HL-60 (cell line): ENCODE data around the gene APBB2.

ENCODE experiments used
- CTCF ChIP-seq: IDR thresholded peaks from one replicate; pipeline ENCODE4 v1.5.1; 2011; ENCODE audit warnings: low read length, control low read depth, inconsistent platforms; ENCODE audit not compliant: insufficient read depth
- GABPA ChIP-seq: IDR thresholded peaks from 2 replicates; pipeline ENCODE4 v1.6.1; 2012; ENCODE audit warnings: low read depth
- POLR2AphosphoS5 ChIP-seq: IDR thresholded peaks from 2 replicates; pipeline ENCODE4 v1.6.1; 2012; ENCODE audit warnings: low read depth
- TF ChIP-seq, protein P1 (sequence below): IDR thresholded peaks from 2 replicates; pipeline ENCODE4 v1.6.1; 2012; ENCODE audit warnings: low read depth; ENCODE audit not compliant: insufficient replicate concordance

GRCh38 chr4:41024556-41025491 is 189.5 kb downstream of the APBB2 start:
- no peak for TF ChIP-seq CTCF
- TF ChIP-seq POLR2AphosphoS5, result no peak
- no peak for TF ChIP-seq GABPA
- TF ChIP-seq, protein P1, sequence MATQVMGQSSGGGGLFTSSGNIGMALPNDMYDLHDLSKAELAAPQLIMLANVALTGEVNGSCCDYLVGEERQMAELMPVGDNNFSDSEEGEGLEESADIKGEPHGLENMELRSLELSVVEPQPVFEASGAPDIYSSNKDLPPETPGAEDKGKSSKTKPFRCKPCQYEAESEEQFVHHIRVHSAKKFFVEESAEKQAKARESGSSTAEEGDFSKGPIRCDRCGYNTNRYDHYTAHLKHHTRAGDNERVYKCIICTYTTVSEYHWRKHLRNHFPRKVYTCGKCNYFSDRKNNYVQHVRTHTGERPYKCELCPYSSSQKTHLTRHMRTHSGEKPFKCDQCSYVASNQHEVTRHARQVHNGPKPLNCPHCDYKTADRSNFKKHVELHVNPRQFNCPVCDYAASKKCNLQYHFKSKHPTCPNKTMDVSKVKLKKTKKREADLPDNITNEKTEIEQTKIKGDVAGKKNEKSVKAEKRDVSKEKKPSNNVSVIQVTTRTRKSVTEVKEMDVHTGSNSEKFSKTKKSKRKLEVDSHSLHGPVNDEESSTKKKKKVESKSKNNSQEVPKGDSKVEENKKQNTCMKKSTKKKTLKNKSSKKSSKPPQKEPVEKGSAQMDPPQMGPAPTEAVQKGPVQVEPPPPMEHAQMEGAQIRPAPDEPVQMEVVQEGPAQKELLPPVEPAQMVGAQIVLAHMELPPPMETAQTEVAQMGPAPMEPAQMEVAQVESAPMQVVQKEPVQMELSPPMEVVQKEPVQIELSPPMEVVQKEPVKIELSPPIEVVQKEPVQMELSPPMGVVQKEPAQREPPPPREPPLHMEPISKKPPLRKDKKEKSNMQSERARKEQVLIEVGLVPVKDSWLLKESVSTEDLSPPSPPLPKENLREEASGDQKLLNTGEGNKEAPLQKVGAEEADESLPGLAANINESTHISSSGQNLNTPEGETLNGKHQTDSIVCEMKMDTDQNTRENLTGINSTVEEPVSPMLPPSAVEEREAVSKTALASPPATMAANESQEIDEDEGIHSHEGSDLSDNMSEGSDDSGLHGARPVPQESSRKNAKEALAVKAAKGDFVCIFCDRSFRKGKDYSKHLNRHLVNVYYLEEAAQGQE, result no peak
